IMR-90 (cell line): ENCODE results near the gene CUBN. TPM values are rescaled to one million over a fixed set of nuclear protein-coding genes. Genes with fewer than 3 reads are reported as not detected.
A peak's percentile ranks its signal among the peaks of the same experiment; 100 is the strongest.

Source experiments
- ATAC-seq: fragments of 200-7000 bp; cut with Tn5 transposase; 2 replicates; pipeline ENCODE4 v1.9.1; 2020; ENCODE audit warnings: low read depth, mild to moderate bottlenecking, moderate library complexity
- BruUV-seq: library from RNA; stranded (reverse); fragments of 400-500 nt; replicated peaks from 2 replicates; lab custom pipeline; 2021; lab: Mats Ljungman, UMichigan
- CTCF ChIA-PET: fragments of 300-600 bp; formaldehyde crosslinking; extraction: SDS; loops from one replicate; lab custom pipeline; 2021; ENCODE audit warnings: antibody characterized with exemption; lab: Yijun Ruan, JAX
- POLR2A ChIA-PET: fragments of 300-600 bp; sonication (Branson Sonifier 250); formaldehyde crosslinking; loops from one replicate; lab custom pipeline; 2022; ENCODE audit warnings: antibody characterized with exemption; ENCODE audit not compliant: unreplicated experiment; lab: Charles Lee
- DNase-seq: peaks from one replicate; pipeline ENCODE4 v3.0.0; 2013
- H2AFZ ChIP-seq: replicated peaks from 2 replicates; pipeline ENCODE3; 2013; ENCODE audit warnings: low read length, mild to moderate bottlenecking; ENCODE audit not compliant: poor library complexity
- H2AK5ac ChIP-seq: 2 replicates; pipeline ENCODE4 v1.6.1; 2013; ENCODE audit warnings: low read depth, low read length, inconsistent platforms
- H2AK9ac ChIP-seq: replicated peaks from 2 replicates; pipeline ENCODE3; 2013; ENCODE audit warnings: mild to moderate bottlenecking, low read depth, low read length, moderate library complexity; ENCODE audit not compliant: poor library complexity
- H2BK120ac ChIP-seq: 2 replicates; pipeline ENCODE4 v1.6.1; 2013; ENCODE audit warnings: low read depth, low read length, inconsistent platforms
- H2BK15ac ChIP-seq: 3 replicates; pipeline ENCODE4 v1.6.1; 2013; ENCODE audit warnings: low read depth, low read length, inconsistent platforms
- H2BK20ac ChIP-seq: 2 replicates; pipeline ENCODE4 v1.6.1; 2013; ENCODE audit warnings: low read depth, mild to moderate bottlenecking, inconsistent platforms, low read length, moderate library complexity
- H2BK5ac ChIP-seq: 2 replicates; pipeline ENCODE4 v1.6.1; 2013; ENCODE audit warnings: mild to moderate bottlenecking, low read depth, low read length, inconsistent platforms; ENCODE audit not compliant: poor library complexity, severe bottlenecking
- H3K14ac ChIP-seq: replicated peaks from 2 replicates; pipeline ENCODE4 v1.6.1; 2013; ENCODE audit warnings: low read depth, low read length, inconsistent platforms
- H3K18ac ChIP-seq: 2 replicates; pipeline ENCODE4 v1.6.1; 2013; ENCODE audit warnings: low read depth, low read length, control low read depth
- H3K23ac ChIP-seq: 2 replicates; pipeline ENCODE4 v1.6.1; 2013; ENCODE audit warnings: low read depth, low read length, inconsistent platforms
- H3K27ac ChIP-seq: 2 replicates; pipeline ENCODE4 v1.5.1; 2013; ENCODE audit warnings: mild to moderate bottlenecking, control low read depth, low read length; ENCODE audit not compliant: insufficient read depth
- H3K27me3 ChIP-seq: 2 replicates; pipeline ENCODE4 v1.6.1; 2013; ENCODE audit warnings: low read length; ENCODE audit not compliant: control insufficient read depth, insufficient read depth
- H3K36me3 ChIP-seq: 2 replicates; pipeline ENCODE4 v1.6.1; 2013; ENCODE audit warnings: low read length, mixed read lengths; ENCODE audit not compliant: control insufficient read depth, insufficient read depth
- H3K4ac ChIP-seq: 2 replicates; pipeline ENCODE4 v1.6.1; 2013; ENCODE audit warnings: low read depth, low read length, inconsistent platforms
- H3K4me1 ChIP-seq: 2 replicates; pipeline ENCODE4 v1.6.1; 2013; ENCODE audit warnings: low read length, mixed read lengths; ENCODE audit not compliant: control insufficient read depth, insufficient read depth
- H3K4me2 ChIP-seq: 2 replicates; pipeline ENCODE4 v1.6.1; 2013; ENCODE audit warnings: low read depth, mild to moderate bottlenecking, control low read depth, low read length, moderate library complexity
- H3K4me3 ChIP-seq: 2 replicates; pipeline ENCODE4 v1.5.1; 2013; ENCODE audit warnings: low read depth, mild to moderate bottlenecking, control low read depth, low read length, moderate library complexity; ENCODE audit not compliant: insufficient read depth
- H3K56ac ChIP-seq: 2 replicates; pipeline ENCODE4 v1.6.1; 2013; ENCODE audit warnings: low read length, inconsistent platforms; ENCODE audit not compliant: insufficient read depth; ENCODE audit errors: extremely low read depth
- H3K79me1 ChIP-seq, 2 experiments: 2 replicates each; pipeline ENCODE4 v1.6.1; 2013; ENCODE audit warnings: low read length in 2 of 2, inconsistent platforms in 1 of 2, low read depth in 1 of 2
- H3K9ac ChIP-seq: 2 replicates; pipeline ENCODE4 v1.6.1; 2013; ENCODE audit warnings: low read depth, low read length, control low read depth
- H3K9me1 ChIP-seq: 2 replicates; pipeline ENCODE4 v1.6.1; 2013; ENCODE audit warnings: low read length, inconsistent platforms; ENCODE audit not compliant: insufficient read depth
- H3K9me3 ChIP-seq: 2 replicates; pipeline ENCODE4 v1.6.1; 2013; ENCODE audit warnings: low read length; ENCODE audit not compliant: control insufficient read depth, insufficient read depth
- H4K20me1 ChIP-seq: 2 replicates; pipeline ENCODE4 v1.6.1; 2013; ENCODE audit warnings: low read length, inconsistent platforms; ENCODE audit not compliant: insufficient read depth
- H4K5ac ChIP-seq: 2 replicates; pipeline ENCODE4 v1.6.1; 2013; ENCODE audit warnings: mild to moderate bottlenecking, low read depth, low read length, control low read depth
- H4K8ac ChIP-seq, 2 experiments: 2 replicates each; pipeline ENCODE4 v1.6.1; 2013; ENCODE audit warnings: low read depth in 2 of 2, low read length in 2 of 2, control low read depth in 1 of 2, inconsistent platforms in 1 of 2
- H4K91ac ChIP-seq: 2 replicates; pipeline ENCODE4 v1.6.1; 2013; ENCODE audit warnings: low read depth, low read length, inconsistent platforms; ENCODE audit not compliant: insufficient read depth
- BHLHE40 ChIP-seq: fragments of 150-350 bp; IDR thresholded peaks from 2 replicates; pipeline ENCODE4 v1.6.1; 2016; ENCODE audit warnings: mild to moderate bottlenecking, low read depth, low read length
- CEBPB ChIP-seq: IDR thresholded peaks from 2 replicates; pipeline ENCODE4 v1.6.1; 2012; ENCODE audit warnings: low read depth, low read length, improper control_type of control experiment
- CHD1 ChIP-seq: IDR thresholded peaks from 2 replicates; pipeline ENCODE4 v1.6.1; 2012; ENCODE audit warnings: low read depth, low read length, improper control_type of control experiment
- FOS ChIP-seq: fragments of 150-350 bp; IDR thresholded peaks from 2 replicates; pipeline ENCODE4 v1.6.1; 2016; ENCODE audit warnings: low read depth, low read length
- MAFK ChIP-seq: IDR thresholded peaks from 2 replicates; pipeline ENCODE4 v1.6.1; 2012; ENCODE audit warnings: low read depth, low read length, improper control_type of control experiment
- MAZ ChIP-seq: IDR thresholded peaks from 2 replicates; pipeline ENCODE4 v1.6.1; 2012; ENCODE audit warnings: low read depth, mild to moderate bottlenecking, low read length, improper control_type of control experiment, moderate library complexity, borderline replicate concordance
- MXI1 ChIP-seq: IDR thresholded peaks from 2 replicates; pipeline ENCODE4 v1.6.1; 2012; ENCODE audit warnings: low read depth, mild to moderate bottlenecking, low read length, moderate library complexity, borderline replicate concordance
- NFE2L2 ChIP-seq: fragments of 150-350 bp; IDR thresholded peaks from 2 replicates; pipeline ENCODE4 v1.6.1; 2016; ENCODE audit warnings: low read depth, mild to moderate bottlenecking, low read length
- POLR2A ChIP-seq: IDR thresholded peaks from 2 replicates; pipeline ENCODE4 v1.6.1; 2012; ENCODE audit warnings: mild to moderate bottlenecking, low read depth, low read length
- RAD21 ChIP-seq: IDR thresholded peaks from 2 replicates; pipeline ENCODE4 v1.6.1; 2012; ENCODE audit warnings: low read length, improper control_type of control experiment
- RCOR1 ChIP-seq: IDR thresholded peaks from 2 replicates; pipeline ENCODE4 v1.6.1; 2012; ENCODE audit warnings: mild to moderate bottlenecking, low read length, improper control_type of control experiment; ENCODE audit not compliant: insufficient replicate concordance
- RFX5 ChIP-seq: IDR thresholded peaks from 2 replicates; pipeline ENCODE4 v1.8.0; 2012; ENCODE audit warnings: low read depth, mild to moderate bottlenecking, low read length, moderate library complexity
- SMC3 ChIP-seq: fragments of 150-350 bp; IDR thresholded peaks from 2 replicates; pipeline ENCODE4 v1.6.1; 2016; ENCODE audit warnings: low read depth, mild to moderate bottlenecking, antibody characterized with exemption, low read length, moderate library complexity
- WGBS, 2 experiments: methylation state at CpG; one replicate each; pipeline versions ENCODE4 v1.1.5 to v1.1.7; 2013; ENCODE audit warnings: missing lambda C conversion rate in 2 of 2; ENCODE audit not compliant: insufficient read length in 1 of 2; ENCODE audit errors: extremely low coverage in 2 of 2; 5-methylcytosine and 5-hydroxymethylcytosine counted together
- dilution Hi-C: fragments of 300-500 bp; cut with HindIII; formaldehyde crosslinking; loops from one replicate; pipeline ENCODE4 v1.14.3; 2018; ENCODE audit warnings: low sequenced_read_pairs; ENCODE audit not compliant: unreplicated experiment
- in situ Hi-C: fragments of 300-500 bp; cut with MboI; formaldehyde crosslinking; loops from 3 replicates; pipeline ENCODE4 v1.14.3; 2019; ENCODE audit warnings: low sequenced_read_pairs, inconsistent platforms, mixed read lengths
- intact Hi-C: fragments of 100-400 bp; cut with micrococcal nuclease; formaldehyde crosslinking; loops from 2 replicates; pipeline ENCODE4 v1.10.0; 2022
- polyA plus RNA-seq, 3 experiments: library from polyadenylated mRNA; depleted of rRNA; stranded (reverse); fragments of >200 nt; gene quantifications; 2 replicates each; pipeline ENCODE4 v1.2.3, GENCODE V29; 2012; ENCODE audit warnings: low replicate concordance in 1 of 3
- total RNA-seq: library from RNA; depleted of rRNA; stranded (reverse); fragments of >200 nt; gene quantifications from 2 replicates; pipeline ENCODE4 v1.2.3, GENCODE V29; 2012
- TF ChIP-seq, protein P1 (sequence below): fragments of 150-350 bp; IDR thresholded peaks from 2 replicates; pipeline ENCODE4 v1.6.1; 2017; ENCODE audit warnings: mild to moderate bottlenecking, antibody characterized with exemption, low read length, low read depth
- TF ChIP-seq, protein P2 (sequence below): conservative IDR thresholded peaks from 2 replicates; pipeline ENCODE4 v1.5.1; 2012; ENCODE audit warnings: mild to moderate bottlenecking, low read depth, low read length, improper control_type of control experiment
- TF ChIP-seq, protein P3 (sequence below): fragments of 150-350 bp; IDR thresholded peaks from 2 replicates; pipeline ENCODE4 v1.6.1; 2016; ENCODE audit warnings: low read depth, mild to moderate bottlenecking, low read length, moderate library complexity, borderline replicate concordance

The CUBN gene
- total and polyA plus RNA-seq, 2 of the 4 experiments (the other 2 are of a cell fraction): 0.19 to 0.54 TPM

DNA sequence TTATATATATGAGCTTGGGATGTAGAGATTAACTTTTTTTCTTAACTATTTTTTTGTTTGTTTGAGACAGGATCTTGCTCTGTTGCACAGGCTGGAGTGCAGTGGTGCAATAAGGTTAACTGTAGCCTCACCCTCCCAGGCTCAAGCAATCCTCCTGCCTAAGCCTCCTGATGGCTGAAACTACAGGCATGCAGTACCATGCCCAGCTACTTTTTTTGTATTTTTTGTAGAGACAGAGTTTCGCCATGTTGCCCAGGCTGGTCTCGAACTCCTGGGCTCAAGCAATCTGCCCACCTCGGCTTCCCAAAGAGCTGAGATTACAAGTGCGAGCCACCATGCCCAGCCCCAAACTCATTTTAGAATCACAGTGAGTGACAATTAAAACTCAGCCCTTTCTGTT lies 105.2 kb downstream of the CUBN start:
- ATAC-seq: no peak
- H3K56ac ChIP-seq: no peak overlapping the region
- no TSS peak for BruUV-seq
- dilution Hi-C loops: no loop called here
- peak overlapping the region; percentile 6 to 72; a peak in 2 of 4 replicates for H4K8ac ChIP-seq
- H3K23ac ChIP-seq: no peak overlapping the region
- peak overlapping the region; percentile 95 for H2BK20ac ChIP-seq
- peak overlapping the region; percentile 83 for H2BK120ac ChIP-seq
- peak overlapping the region; percentile 93 for H3K4ac ChIP-seq
- H3K9ac ChIP-seq: no peak overlapping the region
- H2BK5ac ChIP-seq: peak overlapping the region; percentile 90
- no CpG with 5 or more reads among the region's 4 CpGs for WGBS, 2 experiments
- H3K9me1 ChIP-seq: peaks cover 9% of the 10 kb centered on the region; the same call in 1 of the 2 replicates
- TF ChIP-seq FOS (no peak), CEBPB (no peak), MAFK (no peak), POLR2A (no peak), NFE2L2 (no peak), MAZ (no peak), RAD21 (no peak), RCOR1 (no peak), SMC3 (no peak), MXI1 (no peak), BHLHE40 (no peak), CHD1 (no peak), RFX5 (no peak)
- TF ChIP-seq, protein P1, sequence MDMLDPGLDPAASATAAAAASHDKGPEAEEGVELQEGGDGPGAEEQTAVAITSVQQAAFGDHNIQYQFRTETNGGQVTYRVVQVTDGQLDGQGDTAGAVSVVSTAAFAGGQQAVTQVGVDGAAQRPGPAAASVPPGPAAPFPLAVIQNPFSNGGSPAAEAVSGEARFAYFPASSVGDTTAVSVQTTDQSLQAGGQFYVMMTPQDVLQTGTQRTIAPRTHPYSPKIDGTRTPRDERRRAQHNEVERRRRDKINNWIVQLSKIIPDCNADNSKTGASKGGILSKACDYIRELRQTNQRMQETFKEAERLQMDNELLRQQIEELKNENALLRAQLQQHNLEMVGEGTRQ: no peak
- TF ChIP-seq, protein P2, sequence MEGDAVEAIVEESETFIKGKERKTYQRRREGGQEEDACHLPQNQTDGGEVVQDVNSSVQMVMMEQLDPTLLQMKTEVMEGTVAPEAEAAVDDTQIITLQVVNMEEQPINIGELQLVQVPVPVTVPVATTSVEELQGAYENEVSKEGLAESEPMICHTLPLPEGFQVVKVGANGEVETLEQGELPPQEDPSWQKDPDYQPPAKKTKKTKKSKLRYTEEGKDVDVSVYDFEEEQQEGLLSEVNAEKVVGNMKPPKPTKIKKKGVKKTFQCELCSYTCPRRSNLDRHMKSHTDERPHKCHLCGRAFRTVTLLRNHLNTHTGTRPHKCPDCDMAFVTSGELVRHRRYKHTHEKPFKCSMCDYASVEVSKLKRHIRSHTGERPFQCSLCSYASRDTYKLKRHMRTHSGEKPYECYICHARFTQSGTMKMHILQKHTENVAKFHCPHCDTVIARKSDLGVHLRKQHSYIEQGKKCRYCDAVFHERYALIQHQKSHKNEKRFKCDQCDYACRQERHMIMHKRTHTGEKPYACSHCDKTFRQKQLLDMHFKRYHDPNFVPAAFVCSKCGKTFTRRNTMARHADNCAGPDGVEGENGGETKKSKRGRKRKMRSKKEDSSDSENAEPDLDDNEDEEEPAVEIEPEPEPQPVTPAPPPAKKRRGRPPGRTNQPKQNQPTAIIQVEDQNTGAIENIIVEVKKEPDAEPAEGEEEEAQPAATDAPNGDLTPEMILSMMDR: no peak
- TF ChIP-seq, protein P3, sequence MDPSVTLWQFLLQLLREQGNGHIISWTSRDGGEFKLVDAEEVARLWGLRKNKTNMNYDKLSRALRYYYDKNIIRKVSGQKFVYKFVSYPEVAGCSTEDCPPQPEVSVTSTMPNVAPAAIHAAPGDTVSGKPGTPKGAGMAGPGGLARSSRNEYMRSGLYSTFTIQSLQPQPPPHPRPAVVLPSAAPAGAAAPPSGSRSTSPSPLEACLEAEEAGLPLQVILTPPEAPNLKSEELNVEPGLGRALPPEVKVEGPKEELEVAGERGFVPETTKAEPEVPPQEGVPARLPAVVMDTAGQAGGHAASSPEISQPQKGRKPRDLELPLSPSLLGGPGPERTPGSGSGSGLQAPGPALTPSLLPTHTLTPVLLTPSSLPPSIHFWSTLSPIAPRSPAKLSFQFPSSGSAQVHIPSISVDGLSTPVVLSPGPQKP: no peak
- no peak overlapping the region; the same call in 1 of the 2 replicates for H4K5ac ChIP-seq
- H4K20me1 ChIP-seq: no peaks in the 10 kb centered on the region
- no peaks in the 10 kb centered on the region for H3K36me3 ChIP-seq
- H3K79me1 ChIP-seq: peaks cover 0 to 12% of the 10 kb centered on the region in 2 experiments; a peak in 2 of 4 replicates
- ChIA-PET POLR2A (interaction anchor here (1.7 kb wide), 1 partner anchor 56 kb away, joined by 3 read pairs; no protein-coding TSS in a partner anchor), CTCF (no interaction called here)
- peak overlapping the region; percentile 64; the same call in 1 of the 2 replicates for H3K14ac ChIP-seq
- H2AK9ac ChIP-seq: no peak overlapping the region
- peak overlapping the region; percentile 72; the same call in 2 of the 3 replicates for H2BK15ac ChIP-seq
- no peaks in the 10 kb centered on the region for H3K27me3 ChIP-seq
- H4K91ac ChIP-seq: peak overlapping the region; percentile 20; the same call in 1 of the 2 replicates
- H3K18ac ChIP-seq: peak overlapping the region; percentile 87
- in situ Hi-C loops: no loop called here
- H3K4me3 ChIP-seq: no peak overlapping the region
- no peaks in the 10 kb centered on the region for H3K9me3 ChIP-seq
- intact Hi-C loops: no loop called here
- H2AK5ac ChIP-seq: peak overlapping the region; percentile 91
- H2AFZ ChIP-seq: no peak overlapping the region
- no peak for DNase-seq
- peaks cover 15% of the 10 kb centered on the region for H3K4me1 ChIP-seq
- H3K4me2 ChIP-seq: no peak overlapping the region
- peak overlapping the region; percentile 74 for H3K27ac ChIP-seq
